Activated CD8-positive, alpha-beta memory T cell treated with anti-CD3 and anti-CD28 coated beads, Interleukin-2, amount 50 U/mL, for 24 hours (primary cell): Measurements from ENCODE around the gene AKTIP.
"Not testable (repeated sequence)": the region's sequence is repeated elsewhere in the genome, so short reads cannot be mapped to it uniquely, and the experiment has no call there.

Source experiments
- DNase-seq: peaks from one replicate; pipeline ENCODE4 v3.0.0-alpha.2; 2020; ENCODE audit errors: extremely low read depth

AKTIP gene

DNA sequence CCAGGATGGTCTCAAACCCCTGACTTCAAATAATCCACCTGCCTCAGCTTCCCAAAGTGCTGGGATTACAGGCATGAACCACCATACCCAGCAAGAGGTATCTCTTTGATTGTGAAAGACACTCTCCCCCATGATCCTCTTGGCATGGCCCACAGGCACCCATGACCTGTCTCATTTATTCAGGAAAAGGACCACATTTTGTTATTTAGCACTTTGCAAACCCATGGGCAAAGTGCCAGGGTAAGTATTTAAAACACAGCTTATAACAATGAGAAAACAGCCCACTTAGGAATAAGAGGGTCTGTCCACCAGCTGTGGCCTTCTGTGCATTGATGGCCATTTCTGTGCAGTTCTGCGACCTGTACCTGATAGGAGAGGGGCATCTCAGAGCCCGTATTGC, 12.8 kb upstream of the AKTIP start:
- no peak for DNase-seq

DNA sequence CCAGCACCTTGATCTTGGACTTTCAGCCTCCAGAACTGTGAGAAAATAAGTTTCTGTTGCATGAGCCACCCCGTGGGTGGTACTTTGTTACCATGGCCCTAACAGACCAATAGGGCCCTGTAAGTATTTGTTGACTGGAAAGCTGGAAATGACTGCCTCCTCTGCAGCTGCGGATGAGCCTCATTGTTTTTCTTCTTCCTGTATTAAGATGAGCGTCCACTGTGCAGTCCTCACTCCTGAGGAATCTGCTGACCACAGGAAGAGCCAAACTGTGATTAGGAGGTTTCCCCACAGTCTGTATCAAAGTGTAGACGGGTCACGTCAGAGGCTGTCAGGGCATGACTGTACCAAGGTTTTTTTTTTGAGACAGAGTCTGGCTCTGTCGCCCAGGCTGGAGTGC, 12.2 kb upstream of the AKTIP start:
- no peak for DNase-seq

DNA sequence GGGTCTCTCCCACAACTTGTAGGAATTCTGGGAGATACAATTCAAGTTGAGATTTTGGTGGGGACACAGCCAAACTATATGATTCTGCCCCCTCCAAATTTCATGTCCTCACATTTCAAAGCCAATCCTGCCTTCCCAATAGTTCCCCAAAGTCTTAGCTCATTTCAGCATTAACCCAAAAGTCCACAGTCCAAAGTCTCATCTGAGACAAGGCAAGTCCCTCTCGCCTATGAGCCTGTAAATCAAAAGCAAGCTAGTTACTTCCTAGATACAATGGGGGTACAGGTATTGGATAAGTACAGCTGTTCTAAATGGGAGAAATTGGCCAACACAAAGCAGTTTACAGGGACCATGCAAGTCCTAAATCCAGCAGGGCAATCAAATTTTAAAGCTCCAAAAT, 9.8 kb upstream of the AKTIP start:
- DNase-seq, result not testable (repeated sequence)

DNA sequence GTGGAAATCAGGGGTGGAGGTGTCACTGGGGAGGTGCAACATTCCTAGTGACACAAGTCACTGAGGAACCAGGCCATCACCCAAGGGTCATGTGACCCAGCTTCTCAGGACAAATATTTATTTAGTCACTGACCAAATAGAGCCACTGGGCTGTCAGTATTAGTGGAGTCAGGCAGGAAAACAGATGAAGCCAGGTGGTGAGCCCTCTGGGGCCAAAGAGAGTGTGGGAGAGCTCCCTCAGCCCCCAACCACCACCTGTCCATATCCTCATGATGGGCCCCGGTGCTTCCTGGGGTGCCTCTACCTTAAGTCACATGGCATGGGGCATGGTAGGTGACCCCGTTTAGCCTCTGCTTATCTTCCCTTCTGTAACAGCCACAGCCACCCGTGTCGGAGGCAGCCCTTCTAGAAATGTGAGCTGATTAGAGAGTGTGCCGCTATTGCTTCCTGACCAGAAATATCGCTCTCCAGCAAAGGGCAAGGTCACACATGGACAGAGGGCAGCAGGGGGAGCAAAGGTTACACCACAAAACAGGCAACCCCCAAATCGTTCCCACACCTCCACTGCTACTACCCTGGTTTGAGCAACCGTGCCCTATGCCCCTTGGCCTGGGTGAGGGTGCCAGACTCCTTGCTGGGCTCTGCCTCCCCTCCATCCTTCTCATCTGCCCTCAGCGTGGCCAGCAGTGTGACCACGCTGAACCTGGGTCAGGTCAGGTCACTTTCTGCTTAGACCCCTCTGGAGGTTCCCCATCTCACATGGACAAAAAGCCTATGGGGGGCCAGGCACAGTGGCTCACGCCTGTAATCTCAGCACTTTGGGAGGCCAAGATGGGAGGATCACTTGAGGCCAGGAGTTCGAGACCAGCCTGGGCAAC, 8.6 kb upstream of the AKTIP start:
- no peak for DNase-seq

DNA sequence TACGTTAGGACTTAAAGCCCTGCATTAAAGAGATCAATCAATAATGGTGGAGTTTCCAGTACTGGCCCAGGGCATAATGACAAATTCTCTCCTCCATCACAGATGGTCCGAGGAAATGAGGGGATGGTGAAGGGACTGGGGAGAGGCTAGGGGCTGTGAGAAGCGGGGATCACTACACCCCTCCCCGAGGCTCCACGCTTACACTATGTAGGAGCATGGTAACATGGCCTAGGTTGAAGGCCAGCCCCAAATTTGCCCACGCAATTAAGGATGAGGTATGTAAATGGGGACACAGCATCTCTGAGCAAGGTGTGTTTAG, 8.0 kb upstream of the AKTIP start:
- no peak for DNase-seq

DNA sequence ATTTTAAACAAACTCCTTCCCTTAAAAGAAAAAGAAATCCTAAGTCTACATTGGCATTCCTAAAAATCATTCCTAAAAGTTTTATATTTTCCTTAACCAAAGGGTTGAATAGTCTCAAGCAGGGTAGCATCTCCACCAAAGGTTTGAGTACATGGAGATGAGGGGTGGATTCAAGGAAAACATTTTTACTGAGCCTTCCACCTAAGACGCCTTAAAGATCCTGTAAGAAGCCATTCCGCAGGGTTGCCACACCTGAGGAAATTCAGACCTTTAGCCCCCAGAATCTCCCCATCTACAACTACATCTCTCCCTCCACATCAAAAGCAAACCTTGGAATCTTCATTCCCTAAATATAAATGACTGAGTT, 7.7 kb upstream of the AKTIP start:
- DNase-seq, result no peak

DNA sequence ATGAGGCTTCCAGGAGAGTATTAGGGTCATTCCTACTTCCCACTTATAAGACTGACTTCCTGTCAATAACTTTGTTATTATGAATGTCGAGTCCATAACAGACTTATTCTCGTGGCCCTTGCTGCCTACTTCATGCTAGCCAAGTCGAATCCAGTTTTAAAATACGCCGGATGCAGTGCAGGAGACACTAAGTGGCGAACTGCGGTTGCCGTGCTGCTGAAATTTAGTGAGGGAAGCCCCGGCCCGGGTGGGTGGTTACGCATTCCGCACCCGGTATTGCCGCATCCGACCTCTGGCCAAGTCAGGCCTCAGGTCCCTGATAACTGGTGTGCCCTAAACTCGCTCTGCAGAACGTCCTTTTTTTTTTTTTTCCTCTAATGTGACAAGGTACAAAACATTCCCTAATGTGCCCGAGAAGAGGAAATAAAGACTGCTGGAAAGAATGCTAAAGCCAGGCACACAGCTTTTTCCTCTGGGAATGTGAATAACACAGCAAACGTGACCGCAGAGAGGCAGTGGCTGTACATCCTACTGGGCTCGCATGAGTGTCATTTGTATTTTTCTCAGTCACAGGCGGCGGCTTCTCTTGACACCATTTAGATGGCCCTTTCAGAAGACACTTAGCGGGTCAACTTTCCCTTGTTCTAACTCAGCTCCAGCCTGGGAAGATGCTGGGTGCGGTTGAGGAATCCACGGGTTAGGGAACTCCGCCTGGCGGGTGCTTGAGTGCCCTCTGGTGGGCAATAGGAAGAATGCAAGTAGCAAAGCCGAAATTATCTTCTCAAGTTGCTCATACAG, 7.1 kb upstream of the AKTIP start:
- DNase-seq, result no peak

DNA sequence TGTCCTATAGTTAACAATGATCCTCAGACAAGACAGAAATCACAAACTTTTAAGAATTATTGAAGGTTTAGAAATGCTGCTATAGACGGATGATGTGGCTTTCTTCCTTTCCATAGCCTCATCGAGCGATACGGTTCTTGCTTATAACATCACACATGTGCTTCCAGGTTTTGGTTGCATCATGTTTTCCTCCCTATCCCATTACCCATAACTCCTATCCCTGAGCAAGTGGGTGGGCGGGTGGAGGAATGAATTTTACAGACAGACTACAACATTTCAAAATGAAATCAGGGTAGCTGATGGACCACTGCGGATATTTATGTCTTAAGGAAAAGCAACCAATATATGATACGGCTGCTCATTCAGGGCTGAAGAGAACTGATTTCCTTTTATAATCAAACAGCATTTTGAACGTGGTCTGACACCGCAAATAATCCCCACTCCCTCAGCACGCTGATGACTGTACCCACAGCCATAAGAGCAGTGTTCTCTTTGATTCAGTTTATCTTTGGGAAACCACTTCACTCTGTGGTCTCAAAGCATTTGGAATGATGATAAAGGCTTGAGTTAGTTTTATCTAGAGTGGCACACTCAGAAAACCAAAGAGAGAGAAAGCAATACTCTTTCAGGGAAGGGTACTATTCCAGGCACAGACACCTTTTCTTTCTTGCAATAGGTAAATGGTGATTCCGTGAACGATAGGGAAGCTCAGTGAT, 4.6 kb upstream of the AKTIP start:
- no peak for DNase-seq

DNA sequence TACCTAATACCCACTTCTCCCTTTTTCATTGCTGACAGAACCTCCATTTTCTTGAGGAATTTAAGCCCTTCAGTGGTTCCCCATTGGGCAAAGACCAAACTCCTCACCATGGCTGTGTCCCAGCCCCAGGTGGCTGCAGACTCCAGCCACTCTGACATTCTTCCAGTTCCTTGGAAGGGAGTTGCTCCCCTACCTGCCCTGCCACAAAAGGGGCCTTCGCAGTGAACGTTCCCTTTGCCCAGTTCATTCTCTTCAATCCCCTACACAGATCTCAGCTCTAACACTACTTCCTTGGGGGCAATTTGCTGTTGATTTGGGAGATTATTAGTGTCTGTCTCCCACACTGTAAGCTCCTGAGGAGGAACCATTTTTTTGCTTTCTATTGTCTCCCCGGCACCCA, 3.2 kb upstream of the AKTIP start:
- DNase-seq, result no peak

DNA sequence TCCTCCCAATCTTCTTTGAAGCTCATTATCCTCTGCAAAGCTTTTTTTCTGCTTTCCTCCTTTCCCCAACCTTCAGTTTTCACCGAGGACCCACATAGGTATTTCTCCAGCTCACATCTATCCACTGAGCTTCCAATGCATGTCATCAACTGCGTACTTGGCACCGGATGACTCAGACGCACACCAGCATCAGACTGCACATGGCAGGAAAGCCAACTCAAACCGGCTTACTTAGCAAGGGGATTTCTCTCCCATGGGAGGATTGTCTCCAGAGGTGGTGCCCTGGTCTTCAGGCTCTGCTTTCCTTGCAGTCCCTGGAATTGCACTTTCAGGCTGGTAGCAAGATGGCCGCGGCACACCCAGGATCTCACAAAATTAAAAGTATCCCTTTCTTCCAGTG, 1.7 kb upstream of the AKTIP start:
- DNase-seq, result no peak

DNA sequence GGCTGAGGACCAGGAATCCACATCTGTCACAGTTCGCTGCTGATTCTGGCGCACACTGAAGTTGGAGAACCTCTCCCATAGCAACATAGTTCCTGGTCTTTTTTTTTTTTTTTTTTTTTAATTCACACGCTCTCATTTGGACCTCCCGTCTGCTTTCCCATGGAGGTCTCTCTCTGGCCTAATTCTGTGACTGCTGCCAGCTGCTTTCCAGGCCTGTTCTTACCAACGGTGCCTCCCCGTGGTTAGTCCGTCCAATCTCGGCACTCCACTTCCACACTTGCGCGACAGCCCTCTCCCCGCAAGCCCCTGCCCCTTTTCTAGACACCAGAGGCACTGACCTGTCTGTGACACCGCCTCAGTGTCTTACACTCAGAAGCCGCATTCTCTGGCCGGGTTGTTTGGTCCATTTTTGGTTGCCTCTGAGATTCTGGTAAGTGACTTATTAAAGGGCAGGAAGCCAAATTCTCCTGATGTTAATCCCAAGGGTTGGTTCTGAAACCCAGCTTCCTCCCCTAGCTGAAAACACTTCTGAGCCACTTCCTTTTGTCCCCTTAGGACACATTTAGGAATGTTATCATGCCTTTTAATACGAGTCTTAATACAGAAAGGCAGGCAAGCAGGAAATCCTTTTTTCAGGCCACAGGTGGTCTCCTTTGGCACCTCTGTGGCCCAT, 1.1 kb upstream of the AKTIP start:
- DNase-seq, result no peak

DNA sequence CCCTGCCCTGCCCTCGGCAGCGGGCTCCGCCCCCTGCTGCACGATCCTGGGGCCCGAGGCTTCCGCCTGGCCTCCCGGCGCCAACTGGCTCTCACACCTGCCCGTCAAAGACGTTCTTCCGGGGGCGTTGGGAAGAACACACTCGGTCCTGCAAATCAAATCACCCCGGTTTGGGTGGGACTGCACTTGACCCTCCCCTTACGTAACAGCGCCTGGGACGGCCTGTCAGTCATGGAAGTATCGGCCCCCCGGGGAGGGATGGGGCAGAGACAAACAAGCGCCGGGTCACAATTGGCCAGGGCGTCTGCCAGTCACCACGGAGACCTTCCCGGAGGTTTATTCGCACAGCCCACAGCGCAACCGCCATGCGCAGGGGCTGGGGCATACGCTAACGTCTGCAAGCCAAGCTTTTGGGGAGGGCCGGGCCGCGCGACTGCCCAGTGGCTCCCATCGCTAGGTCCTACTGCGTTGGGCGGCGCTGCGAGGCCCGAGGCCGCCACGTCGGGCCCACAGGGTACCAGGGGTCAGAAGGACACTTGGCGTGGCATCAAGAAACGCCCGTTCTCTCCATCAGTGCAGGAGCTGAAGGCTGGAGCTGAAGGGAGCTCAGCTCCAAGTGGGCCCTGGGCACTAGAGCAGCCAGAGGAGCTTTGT, 388 bp upstream of the AKTIP start:
- DNase-seq, result peak; percentile 100

DNA sequence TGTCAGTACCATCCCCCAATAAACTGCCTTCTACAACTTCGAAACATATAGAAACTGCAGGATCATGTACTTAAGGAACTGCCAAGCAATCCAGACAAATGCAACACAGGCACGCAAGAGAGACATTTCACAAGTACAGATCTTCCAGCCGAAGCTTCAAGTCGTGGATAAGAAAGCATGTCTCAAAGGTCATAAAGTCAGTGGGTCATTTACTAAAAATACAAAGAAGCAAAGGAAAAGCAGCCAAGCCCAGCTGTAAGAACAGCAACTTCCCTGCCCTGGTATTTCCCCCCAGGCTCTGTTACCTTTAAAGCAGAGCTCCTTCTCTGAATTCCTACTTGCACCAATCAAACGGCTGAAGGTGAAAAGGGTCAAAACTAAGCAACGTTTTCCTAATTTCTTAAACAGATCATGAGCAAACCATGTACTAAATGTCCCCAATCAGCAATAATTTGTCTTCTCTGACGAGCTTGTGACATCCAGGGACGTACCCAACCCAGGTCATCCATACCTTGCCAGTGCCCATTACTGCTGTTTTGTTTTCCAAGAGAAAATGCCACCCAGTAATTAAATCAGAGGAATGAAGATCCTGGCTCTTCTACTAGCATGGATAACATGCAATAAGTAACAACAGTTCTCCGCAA, 1.7 kb downstream of the AKTIP start:
- no peak for DNase-seq

DNA sequence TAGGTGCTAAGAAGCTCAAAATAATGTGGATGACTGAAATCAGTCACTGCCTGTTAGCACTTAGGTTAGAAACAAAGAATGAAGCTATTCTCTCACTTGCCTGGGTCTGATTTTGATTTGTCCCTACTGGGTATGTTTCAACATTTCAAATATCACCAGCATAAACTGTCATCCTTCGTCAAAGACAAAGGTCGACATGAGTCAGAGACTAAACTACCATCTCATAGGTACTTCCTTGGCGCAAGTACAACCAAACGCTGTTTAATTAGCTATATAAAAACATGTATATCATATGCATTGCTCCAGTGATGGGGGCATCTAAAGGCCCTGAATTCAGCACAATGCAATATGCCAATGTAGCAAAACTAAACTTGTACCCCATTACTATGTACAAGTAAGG, 4.0 kb downstream of the AKTIP start:
- no peak for DNase-seq

DNA sequence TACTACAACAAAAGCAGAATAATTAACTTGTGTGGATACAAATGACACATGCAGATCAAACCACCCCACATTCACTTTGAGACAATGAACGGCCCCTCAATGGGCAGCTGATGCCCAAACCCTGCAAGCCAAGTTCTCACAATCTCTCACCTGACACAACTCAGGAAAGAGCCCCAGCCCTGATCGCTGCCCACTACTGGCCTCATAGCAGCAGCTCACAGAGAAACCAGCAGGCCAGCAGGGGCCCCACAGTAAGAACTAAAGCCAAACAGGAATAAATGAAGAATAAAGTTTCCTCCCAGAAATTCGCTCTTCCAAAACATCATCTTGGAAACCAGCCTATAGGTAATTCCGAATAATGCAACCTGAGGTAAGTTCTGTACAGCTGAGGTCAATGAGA, 7.7 kb downstream of the AKTIP start:
- no peak for DNase-seq

DNA sequence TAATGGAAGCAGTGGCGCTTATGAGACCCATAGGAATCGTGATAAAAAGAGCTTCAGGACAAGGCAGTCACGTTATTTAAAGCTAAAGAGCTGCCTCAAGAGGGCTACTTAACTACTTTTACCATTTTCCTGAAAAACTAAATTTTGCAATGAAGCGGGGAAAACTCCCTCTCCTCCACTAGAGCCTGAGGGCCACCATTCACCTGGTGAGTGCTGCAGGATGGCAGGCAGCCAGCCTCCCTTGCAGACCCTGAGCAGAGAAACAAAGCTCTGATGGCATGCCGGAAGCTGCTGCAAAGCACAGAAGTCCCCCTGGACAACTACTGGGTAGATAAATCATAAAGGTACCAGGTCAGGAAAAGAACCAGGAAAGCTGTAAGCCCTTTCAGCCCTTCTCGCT, 8.4 kb downstream of the AKTIP start:
- DNase-seq, result no peak

DNA sequence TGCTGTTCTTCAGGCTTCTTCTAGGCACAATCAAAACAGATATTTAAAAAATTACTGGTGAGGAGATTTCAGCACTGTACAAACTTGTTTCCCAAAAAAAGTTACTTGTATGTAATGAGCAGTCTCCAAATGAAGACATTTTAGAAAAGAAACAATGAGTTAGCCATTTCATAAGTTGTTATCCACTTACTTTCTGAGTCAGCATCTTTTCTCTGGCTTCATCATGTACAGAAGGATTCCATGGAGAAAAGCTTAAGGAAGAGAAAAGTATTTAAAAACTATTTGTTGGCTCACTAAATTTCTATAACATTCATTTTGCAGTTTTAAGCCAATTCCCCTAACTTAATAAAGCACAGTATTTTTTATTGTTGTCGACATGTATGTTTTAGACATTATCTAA, 10.5 kb downstream of the AKTIP start:
- DNase-seq, result no peak

DNA sequence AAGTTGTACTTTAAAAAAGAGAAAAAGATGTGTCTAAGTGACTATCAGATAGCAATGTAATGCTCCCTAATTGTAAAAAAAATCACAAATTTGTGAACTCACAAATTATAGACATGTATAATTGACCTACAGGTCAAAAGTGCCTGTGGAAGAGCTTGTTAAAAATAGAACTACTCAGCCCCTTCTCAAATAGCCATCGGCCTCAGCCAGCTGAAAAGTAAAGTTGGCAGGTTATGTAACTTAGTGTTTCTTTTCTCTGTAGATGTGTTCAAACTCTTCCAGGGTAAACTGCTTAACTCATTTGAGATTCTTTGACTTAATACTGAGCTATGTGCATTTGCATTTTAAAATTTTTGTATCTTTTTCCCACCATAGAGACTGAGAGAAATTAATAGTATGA, 13.3 kb downstream of the AKTIP start:
- DNase-seq, result no peak

DNA sequence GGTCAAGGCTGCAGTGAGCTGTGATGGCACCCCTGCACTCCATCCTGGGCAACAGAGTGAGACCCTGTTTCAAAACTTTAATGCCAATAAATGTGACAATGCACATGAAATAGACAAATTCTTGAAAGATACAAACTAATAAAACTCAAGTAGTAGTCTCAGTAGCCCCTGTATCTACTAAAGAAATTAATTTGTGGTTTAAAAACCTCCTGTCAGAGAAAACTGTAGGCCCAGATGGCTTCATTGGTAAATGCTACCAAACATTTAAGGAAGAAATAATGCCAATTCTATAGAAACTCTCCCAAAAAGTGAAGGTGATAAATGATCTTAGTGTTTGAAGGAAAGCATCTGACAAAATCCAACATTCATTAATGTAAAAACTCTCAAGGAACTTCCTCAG, 16.8 kb downstream of the AKTIP start:
- no peak for DNase-seq

DNA sequence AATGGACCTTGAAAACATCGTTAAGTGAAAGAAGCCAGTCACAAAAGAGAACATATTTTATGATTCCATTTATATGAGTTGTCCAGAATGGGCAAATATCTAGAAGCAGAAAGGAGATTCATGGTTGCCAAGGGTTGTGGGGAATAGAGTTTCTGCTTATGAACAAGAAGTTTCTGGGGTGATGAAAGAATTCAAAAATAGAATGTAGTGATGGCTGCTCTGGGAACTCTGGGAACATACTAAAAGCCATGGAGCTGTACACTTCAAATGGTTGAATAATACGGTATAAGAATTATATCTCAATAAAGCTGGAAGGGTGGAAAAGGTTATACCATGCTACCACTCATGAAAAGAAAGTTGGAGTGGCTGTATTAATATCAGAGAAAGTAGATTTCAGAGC, 18.5 kb downstream of the AKTIP start:
- no peak for DNase-seq

DNA sequence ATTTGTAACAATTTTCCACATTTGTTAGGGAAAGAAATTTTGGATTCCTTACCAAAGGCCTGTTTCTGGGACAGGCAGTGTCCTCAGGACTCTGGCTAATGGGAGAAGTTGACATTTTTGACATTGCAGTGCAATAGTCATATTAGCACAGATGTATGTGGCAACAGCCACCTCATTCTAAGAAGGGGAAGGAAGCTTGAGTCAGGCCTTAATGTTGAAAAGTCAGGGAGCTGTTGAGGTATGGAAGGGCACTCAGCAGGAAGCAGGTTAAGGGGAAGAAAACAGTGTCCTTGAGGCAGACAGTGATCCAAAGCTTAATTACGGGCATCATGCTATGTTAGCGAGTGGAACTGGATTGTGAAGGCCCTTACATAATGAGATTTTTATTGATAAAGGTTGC, 20.9 kb downstream of the AKTIP start:
- no peak for DNase-seq
